Activated CD8-positive, alpha-beta T cell treated with anti-CD3 and anti-CD28 coated beads for 36 hours (primary cell): ENCODE results near the gene MSL2. TPM values are rescaled to one million over a fixed set of nuclear protein-coding genes. Genes with fewer than 3 reads are reported as not detected.
"Not testable (repeated sequence)": the region's sequence is repeated elsewhere in the genome, so short reads cannot be mapped to it uniquely, and the experiment has no call there.

Experiments
- ATAC-seq: fragments of 200-7000 bp; cut with Tn5 transposase; one replicate; pipeline ENCODE4 v1.10.0; 2021; ENCODE audit warnings: mild to moderate bottlenecking, moderate library complexity
- CTCF ChIA-PET: fragments of 350-600 bp; sonication (Branson Sonifier 250); formaldehyde crosslinking; loops from one replicate; lab custom pipeline; 2021; ENCODE audit warnings: antibody characterized with exemption; lab: Charles Lee
- POLR2A ChIA-PET: fragments of 350-600 bp; sonication (Branson Sonifier 250); formaldehyde crosslinking; loops from one replicate; lab custom pipeline; 2021; ENCODE audit warnings: antibody characterized with exemption; lab: Charles Lee
- DNase-seq: peaks from one replicate; pipeline ENCODE4 v3.0.0-alpha.2; 2020
- H3K27ac Mint-ChIP-seq: one replicate; pipeline ENCODE4 v1.8.0; 2021; ENCODE audit warnings: mild to moderate bottlenecking, mixed read lengths
- H3K27me3 Mint-ChIP-seq: one replicate; pipeline ENCODE4 v1.8.0; 2021; ENCODE audit warnings: mixed read lengths
- H3K36me3 Mint-ChIP-seq: one replicate; pipeline ENCODE4 v1.8.0; 2021; ENCODE audit warnings: low read depth, mixed read lengths
- H3K4me1 Mint-ChIP-seq: one replicate; pipeline ENCODE4 v1.8.0; 2021; ENCODE audit warnings: low read depth, mixed read lengths
- H3K4me3 Mint-ChIP-seq: one replicate; pipeline ENCODE4 v1.8.0; 2021; ENCODE audit warnings: mild to moderate bottlenecking, moderate library complexity, mixed read lengths
- H3K9me3 Mint-ChIP-seq: one replicate; pipeline ENCODE4 v1.8.0; 2021; ENCODE audit warnings: mixed read lengths
- CTCF ChIP-seq: fragments of 200-600 bp; IDR thresholded peaks from one replicate; pipeline ENCODE4 v1.8.0; 2022; ENCODE audit warnings: antibody characterized with exemption, mild to moderate bottlenecking
- intact Hi-C: fragments of 100-400 bp; cut with micrococcal nuclease; formaldehyde crosslinking; loops from one replicate; pipeline ENCODE4 v1.10.0; 2022
- total RNA-seq, 2 experiments: library from RNA; stranded (reverse); gene quantifications; one replicate each; pipeline ENCODE4 v1.2.3, GENCODE V29; 2021

The MSL2 gene
- total RNA-seq, 2 experiments from 2014 or later, result 35.8 to 36.8 TPM

DNA sequence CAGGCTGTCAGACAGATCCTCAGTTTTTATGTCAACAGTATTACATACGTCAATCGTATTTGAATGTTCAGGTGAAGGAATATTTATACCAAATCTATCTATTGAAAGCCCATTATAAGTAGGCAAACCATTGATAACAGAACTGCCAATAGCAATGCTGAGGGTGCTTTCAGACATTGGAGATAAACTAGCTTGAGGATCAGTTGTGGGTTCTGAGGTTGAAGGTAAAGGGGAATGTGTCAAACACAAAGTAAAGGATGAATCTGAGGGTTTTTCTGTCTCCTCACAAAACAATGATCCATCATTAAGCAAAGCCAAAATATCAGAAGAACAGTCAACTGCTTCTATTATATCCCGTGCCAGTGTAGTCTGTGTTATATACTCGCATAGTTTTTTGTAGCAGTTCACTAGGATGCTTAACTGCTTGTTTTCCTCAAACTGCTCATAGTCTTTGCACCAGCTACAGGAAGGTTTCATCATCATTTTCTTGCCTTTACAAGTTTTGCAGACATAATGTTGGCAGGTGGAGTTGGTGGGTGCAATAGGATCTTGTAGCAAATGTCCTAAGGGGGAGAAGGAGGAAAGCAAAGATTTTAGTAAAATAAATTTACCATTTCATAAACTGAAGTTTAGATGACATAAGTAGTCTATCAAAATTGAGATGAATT lies 43.8 kb downstream of the MSL2 start:
- peaks cover 64% of the 10 kb centered on the region for H3K4me1 Mint-ChIP-seq
- H3K9me3 Mint-ChIP-seq, result no peaks in the 10 kb centered on the region
- no peak overlapping the region for H3K4me3 Mint-ChIP-seq
- no peak for TF ChIP-seq CTCF
- no peaks in the 10 kb centered on the region for H3K27me3 Mint-ChIP-seq
- ChIA-PET CTCF (no interaction called here), POLR2A (no interaction called here)
- intact Hi-C loops, result no loop called here
- peak; percentile 21 for ATAC-seq
- no peak for DNase-seq
- H3K36me3 Mint-ChIP-seq, result peaks cover 37% of the 10 kb centered on the region
- peak overlapping the region; percentile 47 for H3K27ac Mint-ChIP-seq

GRCh38 chr3:136151219-136151618 lies 44.9 kb downstream of the MSL2 start:
- H3K4me3 Mint-ChIP-seq, result no peak overlapping the region
- intact Hi-C loops, result no loop called here
- POLR2A ChIA-PET, result interaction anchor here (1.2 kb wide), 1 partner anchor 22 kb away, joined by 3 read pairs; no protein-coding TSS in a partner anchor
- peak overlapping the region; percentile 30 for H3K27ac Mint-ChIP-seq
- peaks cover 69% of the 10 kb centered on the region for H3K4me1 Mint-ChIP-seq
- no peak for ATAC-seq
- H3K9me3 Mint-ChIP-seq, result no peaks in the 10 kb centered on the region
- no peak for DNase-seq
- CTCF ChIA-PET, result no interaction called here
- H3K27me3 Mint-ChIP-seq, result no peaks in the 10 kb centered on the region
- H3K36me3 Mint-ChIP-seq, result peaks cover 36% of the 10 kb centered on the region
- no peak for TF ChIP-seq CTCF

GRCh38 chr3:136149667-136150066 lies 46.5 kb downstream of the MSL2 start:
- Mint-ChIP-seq H3K4me3 (no peak overlapping the region), H3K27ac (peak overlapping the region; percentile 68), H3K9me3 (no peaks in the 10 kb centered on the region), H3K4me1 (peaks cover 65% of the 10 kb centered on the region), H3K27me3 (no peaks in the 10 kb centered on the region), H3K36me3 (peaks cover 31% of the 10 kb centered on the region)
- intact Hi-C loops, result no loop called here
- ChIA-PET CTCF (no interaction called here), POLR2A (no interaction called here)
- DNase-seq, result no peak
- ATAC-seq, result peak; percentile 66
- TF ChIP-seq CTCF, result no peak

- TF ChIP-seq CTCF, result no peak
- Mint-ChIP-seq H3K36me3 (peaks cover 25% of the 10 kb centered on the region), H3K27ac (peak overlapping the region; percentile 75), H3K4me1 (peaks cover 53% of the 10 kb centered on the region), H3K9me3 (no peaks in the 10 kb centered on the region), H3K4me3 (no peak overlapping the region), H3K27me3 (no peaks in the 10 kb centered on the region)
- ATAC-seq (no peak), DNase-seq (no peak)
- intact Hi-C loops, result no loop called here
- CTCF ChIA-PET, result interaction anchor here (0.9 to 1.4 kb wide), 2 partner anchors 9 to 605 kb away, joined by 3 to 5 read pairs; partner anchors contain the start of gene STAG1
- POLR2A ChIA-PET, result interaction anchor here (1.3 to 1.7 kb wide), 4 partner anchors 24 to 49 kb away, joined by 3 to 5 read pairs (median 4); partner anchors contain the start of gene MSL2
Observed at GRCh38 chr3:136146981-136147729, 49.0 kb downstream of the MSL2 start.

DNA sequence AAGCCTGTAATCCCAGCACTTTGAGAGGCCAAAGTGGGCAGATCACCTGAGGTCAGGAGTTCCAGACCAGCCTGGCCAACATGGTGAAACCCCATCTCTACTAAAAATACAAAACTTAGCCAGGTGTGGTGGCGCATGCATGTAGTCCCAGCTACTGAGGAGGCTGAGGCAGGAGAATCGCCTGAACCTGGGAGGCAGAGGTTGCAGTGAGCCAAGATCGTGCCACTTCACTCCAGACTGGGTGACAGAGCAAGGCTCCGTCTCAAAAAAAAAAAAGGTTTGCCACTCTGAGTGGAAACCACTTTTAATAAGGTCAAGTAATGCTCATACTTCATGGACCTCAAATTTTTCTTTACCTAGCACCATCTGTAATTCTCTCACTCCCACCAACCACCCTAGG lies 51.7 kb downstream of the MSL2 start:
- ATAC-seq, H3K27me3 Mint-ChIP-seq, CTCF ChIA-PET, DNase-seq, H3K27ac Mint-ChIP-seq, H3K4me3 Mint-ChIP-seq, H3K9me3 Mint-ChIP-seq, H3K36me3 Mint-ChIP-seq: not testable (repeated sequence)
- intact Hi-C loops, result loop anchor here (5.0 kb wide), 1 partner anchor 48 kb away; no protein-coding TSS in a partner anchor
- H3K4me1 Mint-ChIP-seq, result peaks cover 42% of the 10 kb centered on the region
- POLR2A ChIA-PET, result interaction anchor here (0.8 to 1.5 kb wide), 3 partner anchors 26 to 64 kb away, joined by 3 read pairs; partner anchors contain the start of gene MSL2
